WTC11 (cell line): ENCODE results near the gene SULT6B1.
A peak's percentile ranks its signal among the peaks of the same experiment; 100 is the strongest.

ENCODE experiments used
- ATF1 ChIP-seq: sonication (generic); formaldehyde crosslinking; IDR thresholded peaks from 2 replicates; pipeline ENCODE4 v1.8.1; 2023; ENCODE audit warnings: mild to moderate bottlenecking, moderate library complexity, missing genetic modification reagents
- ATF2 ChIP-seq: sonication (generic); formaldehyde crosslinking; IDR thresholded peaks from 2 replicates; pipeline ENCODE4 v1.8.1; 2022; ENCODE audit warnings: low read depth, missing genetic modification reagents, borderline replicate concordance
- CREB1 ChIP-seq: sonication (generic); formaldehyde crosslinking; IDR thresholded peaks from 2 replicates; pipeline ENCODE4 v1.8.0; 2023; ENCODE audit warnings: mild to moderate bottlenecking, missing genetic modification reagents
- CREM ChIP-seq: sonication (generic); formaldehyde crosslinking; IDR thresholded peaks from 2 replicates; pipeline ENCODE4 v1.8.1; 2022; ENCODE audit warnings: mild to moderate bottlenecking, missing genetic modification reagents, moderate library complexity
- ESRRA ChIP-seq: sonication (generic); formaldehyde crosslinking; IDR thresholded peaks from 2 replicates; pipeline ENCODE4 v1.8.1; 2022; ENCODE audit warnings: mild to moderate bottlenecking, missing genetic modification reagents, borderline replicate concordance
- IRF2 ChIP-seq: sonication (generic); formaldehyde crosslinking; IDR thresholded peaks from 2 replicates; pipeline ENCODE4 v1.8.0; 2022; ENCODE audit warnings: low read depth, missing genetic modification reagents, borderline replicate concordance
- KAT7 ChIP-seq: sonication (generic); formaldehyde crosslinking; IDR thresholded peaks from 2 replicates; pipeline ENCODE4 v1.8.1; 2023; ENCODE audit warnings: missing genetic modification reagents, mild to moderate bottlenecking, borderline replicate concordance
- MYBL2 ChIP-seq: sonication (generic); formaldehyde crosslinking; IDR thresholded peaks from 2 replicates; pipeline ENCODE4 v1.8.1; 2023; ENCODE audit warnings: mild to moderate bottlenecking, moderate library complexity, missing genetic modification reagents
- RORB ChIP-seq: fragments of 250-450 bp; sonication (Bioruptor Pico); IDR thresholded peaks from 2 replicates; pipeline ENCODE4 v1.9.0; 2021; ENCODE audit warnings: mild to moderate bottlenecking
- SP1 ChIP-seq: sonication (generic); formaldehyde crosslinking; conservative IDR thresholded peaks from 2 replicates; pipeline ENCODE4 v1.8.1; 2022; ENCODE audit warnings: missing genetic modification reagents
- TEAD1 ChIP-seq: sonication (generic); formaldehyde crosslinking; IDR thresholded peaks from 2 replicates; pipeline ENCODE4 v1.8.0; 2022; ENCODE audit warnings: mild to moderate bottlenecking, missing genetic modification reagents
- ZBTB21 ChIP-seq: sonication (generic); formaldehyde crosslinking; IDR thresholded peaks from 2 replicates; pipeline ENCODE4 v1.8.1; 2023; ENCODE audit warnings: mild to moderate bottlenecking, missing genetic modification reagents, borderline replicate concordance
- TF ChIP-seq, protein P1 (sequence below): sonication (generic); formaldehyde crosslinking; IDR thresholded peaks from 2 replicates; pipeline ENCODE4 v1.8.0; 2023; ENCODE audit warnings: missing genetic modification reagents
- TF ChIP-seq, protein P2 (sequence below): fragments of 200-600 bp; IDR thresholded peaks from 2 replicates; pipeline ENCODE4 v1.8.0; 2022; ENCODE audit warnings: antibody characterized with exemption

- TF ChIP-seq KAT7 (CRISPR knock-in tag) (no peak), CREB1 (no peak), ATF2 (CRISPR knock-in tag) (no peak), ESRRA (CRISPR knock-in tag) (no peak), ZBTB21 (CRISPR knock-in tag) (no peak), TEAD1 (peak; percentile 57; the same call in 1 of the 2 replicates), SP1 (no peak), MYBL2 (CRISPR knock-in tag) (no peak), ATF1 (CRISPR knock-in tag) (no peak), RORB (CRISPR knock-in tag) (no peak), IRF2 (CRISPR knock-in tag) (no peak), CREM (no peak)
- TF ChIP-seq, protein P1, sequence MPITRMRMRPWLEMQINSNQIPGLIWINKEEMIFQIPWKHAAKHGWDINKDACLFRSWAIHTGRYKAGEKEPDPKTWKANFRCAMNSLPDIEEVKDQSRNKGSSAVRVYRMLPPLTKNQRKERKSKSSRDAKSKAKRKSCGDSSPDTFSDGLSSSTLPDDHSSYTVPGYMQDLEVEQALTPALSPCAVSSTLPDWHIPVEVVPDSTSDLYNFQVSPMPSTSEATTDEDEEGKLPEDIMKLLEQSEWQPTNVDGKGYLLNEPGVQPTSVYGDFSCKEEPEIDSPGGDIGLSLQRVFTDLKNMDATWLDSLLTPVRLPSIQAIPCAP (CRISPR knock-in tag), result no peak
- TF ChIP-seq, protein P2, sequence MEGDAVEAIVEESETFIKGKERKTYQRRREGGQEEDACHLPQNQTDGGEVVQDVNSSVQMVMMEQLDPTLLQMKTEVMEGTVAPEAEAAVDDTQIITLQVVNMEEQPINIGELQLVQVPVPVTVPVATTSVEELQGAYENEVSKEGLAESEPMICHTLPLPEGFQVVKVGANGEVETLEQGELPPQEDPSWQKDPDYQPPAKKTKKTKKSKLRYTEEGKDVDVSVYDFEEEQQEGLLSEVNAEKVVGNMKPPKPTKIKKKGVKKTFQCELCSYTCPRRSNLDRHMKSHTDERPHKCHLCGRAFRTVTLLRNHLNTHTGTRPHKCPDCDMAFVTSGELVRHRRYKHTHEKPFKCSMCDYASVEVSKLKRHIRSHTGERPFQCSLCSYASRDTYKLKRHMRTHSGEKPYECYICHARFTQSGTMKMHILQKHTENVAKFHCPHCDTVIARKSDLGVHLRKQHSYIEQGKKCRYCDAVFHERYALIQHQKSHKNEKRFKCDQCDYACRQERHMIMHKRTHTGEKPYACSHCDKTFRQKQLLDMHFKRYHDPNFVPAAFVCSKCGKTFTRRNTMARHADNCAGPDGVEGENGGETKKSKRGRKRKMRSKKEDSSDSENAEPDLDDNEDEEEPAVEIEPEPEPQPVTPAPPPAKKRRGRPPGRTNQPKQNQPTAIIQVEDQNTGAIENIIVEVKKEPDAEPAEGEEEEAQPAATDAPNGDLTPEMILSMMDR, result no peak
These were observed 17.3 kb upstream of the SULT6B1 start for GRCh38 chr2:37205689-37206341.
